Activated T-helper 1 cell treated with Interleukin-2 at 50 U/mL for 16 hours (primary cell): ENCODE results near the gene ETDC.

Experiments
- DNase-seq: peaks from one replicate; pipeline ENCODE4 v3.0.0-alpha.2; 2020; ENCODE audit warnings: low read depth

Gene ETDC

GRCh38 chrX:135346975-135347374 lies 37.7 kb downstream of the ETDC start:
- DNase-seq = no peak

- no peak for DNase-seq
Measured at GRCh38 chrX:135347381-135348016, 38.2 kb downstream of the ETDC start.

DNA sequence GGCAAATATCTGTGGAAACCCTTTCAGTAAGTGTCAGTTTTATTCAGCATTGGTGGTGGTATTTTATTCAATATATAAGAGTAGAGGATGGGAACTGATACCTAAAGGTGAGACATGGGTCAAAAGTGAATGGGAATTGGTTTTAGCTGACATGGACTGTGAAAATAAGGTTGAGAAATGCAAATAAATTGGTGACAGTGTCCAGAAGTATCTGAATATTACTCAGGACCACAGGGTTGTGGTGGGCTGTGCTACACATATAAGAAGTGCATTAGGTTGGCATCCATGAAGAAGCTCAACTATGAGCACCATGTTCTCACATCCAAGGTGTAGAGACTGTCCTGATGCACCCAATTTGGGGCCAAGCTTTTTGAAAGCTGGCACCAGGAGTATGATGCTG lies 45.0 kb downstream of the ETDC start:
- DNase-seq = no peak
